Kidney capillary endothelial cell (primary cell): ENCODE data around the gene MYBPHL.
"Not testable (repeated sequence)": the region's sequence is repeated elsewhere in the genome, so short reads cannot be mapped to it uniquely, and the experiment has no call there.

Experiments used
- DNase-seq: peaks from one replicate; pipeline ENCODE4 v3.0.0-alpha.2; 2018; ENCODE audit warnings: low spot score

MYBPHL gene

DNA sequence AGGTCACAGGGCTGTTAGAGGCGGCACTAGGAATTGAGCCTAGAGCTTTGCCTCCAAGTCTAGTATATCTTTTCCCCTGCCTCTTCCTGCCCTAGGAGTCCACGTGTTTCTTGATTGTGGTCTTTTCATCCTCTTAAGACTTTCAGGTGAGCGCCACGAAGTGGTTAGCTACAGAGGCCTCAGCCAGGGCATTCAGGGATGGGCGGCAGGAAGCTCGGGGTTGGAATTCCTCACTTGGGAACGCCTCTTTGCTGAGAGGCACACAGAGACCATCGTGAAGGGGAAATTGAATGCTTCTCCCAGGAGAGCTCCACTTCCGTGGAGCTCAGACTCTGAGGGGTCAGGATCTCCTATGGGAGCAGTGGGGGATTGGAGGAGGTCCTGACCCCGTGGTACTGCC, 820 bp downstream of the MYBPHL start:
- not testable (repeated sequence) for DNase-seq

- DNase-seq = no peak
Measured at GRCh38 chr1:109304226-109304920, 2.4 kb downstream of the MYBPHL start.

GRCh38 chr1:109301874-109302273, 4.9 kb downstream of the MYBPHL start:
- no peak for DNase-seq

DNA sequence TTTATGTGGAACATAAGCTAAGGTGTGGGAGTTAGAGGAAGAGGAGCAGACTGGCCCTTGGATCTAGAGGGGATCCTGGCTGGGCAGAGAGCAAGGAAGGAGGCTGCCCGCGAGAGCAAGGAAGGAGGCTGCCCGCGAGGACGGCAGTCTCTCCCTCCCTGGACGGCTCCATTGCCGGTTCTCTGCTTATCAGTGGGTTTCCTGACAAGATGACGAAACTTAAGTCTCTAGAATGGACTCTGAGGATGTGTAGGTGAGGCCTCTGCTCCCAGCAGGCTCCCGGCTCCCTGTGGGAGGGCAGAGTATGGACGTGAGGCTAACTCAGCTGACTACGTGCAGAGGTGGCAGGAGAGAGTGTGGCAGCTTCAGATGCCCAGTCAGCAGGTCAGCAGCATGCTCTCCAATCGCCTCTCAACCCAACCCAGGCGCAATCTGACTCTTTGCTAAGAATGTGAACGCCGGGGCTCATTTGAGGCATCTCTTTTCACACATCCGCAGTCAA, 6.1 kb downstream of the MYBPHL start:
- no peak for DNase-seq

DNA sequence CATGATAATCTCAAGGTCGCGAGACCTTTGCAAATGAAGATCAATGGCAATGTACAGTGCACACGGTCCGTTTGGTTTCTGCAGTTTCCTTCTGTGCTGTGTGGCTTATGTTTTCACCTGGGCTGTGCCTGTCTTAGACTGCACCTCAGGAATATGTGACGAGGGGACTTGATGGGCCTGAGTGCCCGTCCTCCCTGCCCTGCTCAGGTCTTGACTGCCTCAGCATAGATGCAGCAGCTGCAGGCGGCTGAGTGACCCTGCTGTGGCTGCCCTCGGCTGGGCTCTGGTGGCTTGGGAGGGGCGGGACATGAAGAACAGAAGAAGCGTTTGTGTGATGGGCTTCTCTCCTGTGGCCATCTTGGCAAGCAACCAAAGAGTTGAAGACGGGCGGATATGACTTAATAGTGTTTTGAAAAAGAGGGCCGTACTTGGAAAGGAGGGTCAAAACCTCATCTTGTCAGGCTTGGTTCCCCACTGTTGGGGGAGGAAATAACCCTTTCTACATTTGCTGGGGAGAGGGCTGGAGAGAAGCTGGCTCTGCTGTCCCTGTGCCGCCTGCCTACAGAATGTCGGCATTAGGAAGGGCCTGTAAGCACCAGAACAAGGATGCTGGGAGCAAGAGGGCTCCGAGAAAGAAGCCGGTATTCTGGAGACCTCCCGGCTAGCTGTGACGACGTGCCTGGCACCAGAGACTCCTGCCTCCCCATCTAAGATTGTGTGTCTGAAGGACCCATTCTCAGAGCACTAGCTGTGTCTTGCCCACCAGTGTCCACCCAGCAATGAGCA, 7.1 kb downstream of the MYBPHL start:
- peak; percentile 28 for DNase-seq

- peak; percentile 36 for DNase-seq
Measured at GRCh38 chr1:109298666-109299557, 7.9 kb downstream of the MYBPHL start.

GRCh38 chr1:109296782-109297181, 10.0 kb downstream of the MYBPHL start:
- DNase-seq = no peak

DNA sequence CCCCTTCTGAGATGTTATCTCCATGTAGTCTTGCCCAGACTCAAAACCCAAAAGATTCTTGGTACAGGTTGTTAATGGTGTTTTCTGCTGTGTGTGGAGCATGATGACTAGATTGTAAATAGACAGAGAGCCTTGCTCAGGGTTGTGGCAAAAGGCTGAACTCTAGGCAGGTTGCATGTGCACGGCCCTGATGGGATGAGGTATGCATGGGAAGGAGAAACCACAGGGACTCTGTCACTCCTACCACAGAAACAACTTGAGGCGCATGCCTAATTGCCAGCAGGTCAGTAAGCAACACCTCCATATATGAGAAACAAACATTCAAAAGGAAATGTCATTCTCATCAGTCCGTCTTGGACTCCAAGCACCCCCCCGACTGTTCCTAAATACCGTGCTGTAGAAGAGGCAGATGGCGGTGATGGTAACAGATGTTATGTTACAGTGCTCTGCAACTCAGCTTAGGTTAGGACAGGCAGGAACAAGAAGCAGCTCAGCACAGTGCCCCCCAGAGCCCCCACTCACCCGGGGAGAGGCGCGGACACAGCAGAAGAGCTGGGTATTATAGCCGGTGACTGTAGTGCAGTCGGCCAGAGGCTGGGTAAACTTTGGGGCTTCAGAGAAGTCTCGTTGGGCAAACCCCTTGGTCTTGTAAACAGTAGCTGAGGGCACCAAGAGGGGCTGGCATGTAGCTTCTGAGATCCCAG, 10.9 kb downstream of the MYBPHL start:
- DNase-seq = no peak

GRCh38 chr1:109294481-109294880, 12.3 kb downstream of the MYBPHL start:
- DNase-seq = no peak

DNA sequence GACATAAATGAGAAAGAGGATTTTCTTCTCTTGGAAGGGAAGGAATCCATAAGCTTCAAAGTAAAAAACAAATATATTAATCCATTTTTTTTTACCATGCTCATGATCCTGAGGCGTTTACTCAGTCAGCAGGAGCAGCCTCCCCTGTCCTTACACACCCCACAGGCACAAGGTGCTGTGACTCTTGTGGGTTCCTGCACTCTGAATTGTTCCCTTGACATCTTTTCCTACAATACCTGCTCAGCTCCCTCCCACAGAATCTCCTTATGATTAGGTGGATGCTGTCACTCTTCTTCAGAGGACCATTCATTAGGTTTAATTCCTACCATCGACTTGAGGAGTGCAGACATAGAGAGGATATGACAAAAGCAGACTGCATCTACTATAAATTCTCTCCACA, 13.8 kb downstream of the MYBPHL start:
- DNase-seq = no peak

GRCh38 chr1:109292364-109292763, 14.4 kb downstream of the MYBPHL start:
- no peak for DNase-seq

DNA sequence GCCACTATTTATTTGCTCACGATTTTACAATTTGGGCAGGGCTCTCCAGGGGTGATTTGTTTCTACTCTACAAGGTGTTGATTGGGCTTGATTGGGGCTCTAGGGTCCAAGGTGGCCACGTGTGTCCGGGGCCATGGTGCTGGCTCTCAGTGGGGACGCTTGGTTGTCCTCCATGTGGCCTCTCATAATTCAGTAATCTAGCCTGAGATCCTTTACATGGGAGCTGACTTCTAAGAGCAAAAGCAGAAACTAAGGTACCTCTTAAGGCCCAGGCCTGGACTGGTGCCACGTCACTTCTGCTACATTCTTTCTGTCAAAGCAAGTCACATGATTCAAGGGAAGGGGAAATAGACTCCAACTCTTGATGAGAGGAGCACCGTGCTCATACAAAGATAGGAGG, 15.8 kb downstream of the MYBPHL start:
- DNase-seq = no peak

DNA sequence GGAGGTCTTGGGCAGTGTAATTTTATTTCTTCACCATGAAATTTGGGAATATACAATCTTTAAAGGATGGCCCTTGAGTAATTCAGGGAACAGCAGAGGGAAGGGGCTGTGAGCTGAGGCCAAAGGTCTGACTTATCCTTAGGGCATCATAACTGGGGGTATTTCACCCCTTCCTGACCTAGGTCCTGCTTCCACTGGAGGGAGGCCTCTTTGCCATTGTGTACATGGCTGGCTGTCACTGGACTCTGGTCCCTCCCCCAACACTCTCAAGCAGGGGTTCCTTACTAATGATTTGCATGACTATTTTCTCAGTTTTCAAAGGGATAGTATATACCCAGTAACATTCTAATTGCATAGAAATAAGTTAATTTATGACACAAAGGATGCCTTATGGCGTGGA, 16.7 kb downstream of the MYBPHL start:
- DNase-seq = no peak

- not testable (repeated sequence) for DNase-seq
Measured at GRCh38 chr1:109286762-109287161, 20.0 kb downstream of the MYBPHL start.

DNA sequence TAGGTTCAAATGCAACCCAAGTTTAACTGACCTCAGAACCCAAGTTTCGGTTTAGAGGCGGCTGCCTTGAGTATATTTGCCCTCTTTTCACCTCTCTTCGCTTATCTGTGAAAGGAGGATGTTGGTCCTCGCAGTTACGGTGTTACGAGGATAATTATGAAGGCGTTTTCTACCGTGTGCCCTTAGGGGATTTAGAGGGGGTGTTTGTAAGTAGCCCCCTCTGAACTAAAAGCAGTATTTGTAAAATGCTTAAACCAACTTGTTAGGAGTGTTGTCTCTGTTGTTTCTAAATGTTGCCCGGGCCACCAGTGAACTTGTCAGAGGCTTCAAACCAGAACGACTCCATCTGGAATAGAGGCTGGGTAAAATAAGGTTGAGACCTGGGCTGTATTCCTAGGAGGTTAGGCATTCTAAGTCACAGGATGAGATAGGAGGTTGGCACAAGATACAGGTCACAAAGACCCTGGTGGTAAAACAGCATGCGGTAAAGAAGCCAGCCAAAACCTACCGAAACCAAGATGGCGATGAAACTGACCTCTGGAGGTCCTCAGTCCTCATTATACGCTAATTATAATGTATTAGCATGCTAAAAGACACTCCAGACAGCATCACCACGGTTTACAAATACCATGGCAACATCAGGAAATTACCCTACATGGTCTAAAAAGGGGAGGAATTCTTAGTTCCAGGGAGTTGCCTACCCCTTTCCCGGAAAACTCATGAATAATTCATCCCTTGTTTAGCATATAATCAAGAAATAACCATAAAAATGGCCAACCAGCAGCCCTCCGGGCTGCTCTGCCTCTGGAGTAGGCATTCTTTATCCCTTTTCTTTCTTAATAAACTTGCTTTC, 22.8 kb downstream of the MYBPHL start:
- no peak for DNase-seq

DNA sequence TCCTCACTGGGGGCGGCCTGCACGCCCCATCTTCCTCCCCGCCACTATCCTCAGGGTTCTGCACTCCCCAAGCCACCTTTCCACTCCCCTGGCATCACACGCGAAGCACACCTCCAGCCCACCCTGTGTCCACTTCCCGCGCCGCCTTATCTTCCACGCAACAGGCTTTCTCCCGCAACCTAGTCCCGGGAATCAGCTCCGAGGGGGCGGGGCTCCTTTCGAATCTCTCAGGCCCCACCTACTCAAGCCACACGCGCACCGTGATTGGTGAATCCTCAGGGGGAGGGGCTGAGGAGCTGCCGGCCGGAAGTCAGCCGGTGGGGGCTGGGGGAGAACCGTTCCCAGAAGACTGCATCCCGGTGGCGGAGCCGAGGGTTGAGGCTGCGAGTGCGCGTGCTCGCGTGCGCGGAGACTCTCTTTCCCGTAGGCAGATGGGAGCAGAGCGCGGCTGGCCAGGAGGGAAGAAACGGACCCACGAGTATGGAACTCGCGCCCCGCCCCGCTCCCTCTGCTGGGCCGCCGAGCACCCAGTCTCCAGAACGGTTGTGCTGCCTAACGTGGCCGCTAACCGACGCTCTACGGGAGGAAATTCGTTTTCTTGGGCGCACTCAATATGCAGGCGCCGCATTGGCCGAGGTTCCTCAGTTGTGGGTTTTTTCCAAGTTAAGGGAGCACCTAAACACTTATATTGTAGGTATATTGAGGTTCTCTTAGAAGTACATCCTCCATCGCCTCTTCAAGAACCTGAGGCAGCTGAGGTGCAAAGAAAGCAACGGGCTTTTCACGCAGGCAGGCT, 23.7 kb downstream of the MYBPHL start, which contains the start of gene PSRC1:
TSS of gene PSRC1 (minus strand) at position 194 of the 796 bp plus-strand sequence.
- peak; percentile 88 for DNase-seq

DNA sequence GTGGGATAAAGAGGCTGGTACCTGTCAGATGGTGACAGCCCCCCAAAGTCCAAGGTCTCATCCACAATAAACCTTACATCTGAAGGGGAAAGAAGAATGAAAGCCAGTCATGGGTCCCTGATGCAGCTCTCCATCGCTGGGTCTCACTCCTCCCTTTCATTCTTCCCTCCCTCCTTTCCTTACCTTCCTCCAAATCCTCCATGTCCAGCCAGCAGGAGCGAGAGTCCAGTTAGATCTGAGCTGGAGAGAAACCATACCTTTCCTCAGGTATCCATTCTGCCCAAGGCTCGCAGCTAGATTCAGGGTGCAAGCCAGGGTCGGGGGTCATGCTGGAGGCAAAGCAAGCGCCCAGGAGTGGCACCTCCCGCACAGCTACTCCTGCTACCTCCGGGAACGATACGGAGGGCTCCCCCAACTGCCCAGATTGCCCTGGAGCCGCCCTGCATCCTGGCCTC, 24.3 kb downstream of the MYBPHL start:
- no peak for DNase-seq

DNA sequence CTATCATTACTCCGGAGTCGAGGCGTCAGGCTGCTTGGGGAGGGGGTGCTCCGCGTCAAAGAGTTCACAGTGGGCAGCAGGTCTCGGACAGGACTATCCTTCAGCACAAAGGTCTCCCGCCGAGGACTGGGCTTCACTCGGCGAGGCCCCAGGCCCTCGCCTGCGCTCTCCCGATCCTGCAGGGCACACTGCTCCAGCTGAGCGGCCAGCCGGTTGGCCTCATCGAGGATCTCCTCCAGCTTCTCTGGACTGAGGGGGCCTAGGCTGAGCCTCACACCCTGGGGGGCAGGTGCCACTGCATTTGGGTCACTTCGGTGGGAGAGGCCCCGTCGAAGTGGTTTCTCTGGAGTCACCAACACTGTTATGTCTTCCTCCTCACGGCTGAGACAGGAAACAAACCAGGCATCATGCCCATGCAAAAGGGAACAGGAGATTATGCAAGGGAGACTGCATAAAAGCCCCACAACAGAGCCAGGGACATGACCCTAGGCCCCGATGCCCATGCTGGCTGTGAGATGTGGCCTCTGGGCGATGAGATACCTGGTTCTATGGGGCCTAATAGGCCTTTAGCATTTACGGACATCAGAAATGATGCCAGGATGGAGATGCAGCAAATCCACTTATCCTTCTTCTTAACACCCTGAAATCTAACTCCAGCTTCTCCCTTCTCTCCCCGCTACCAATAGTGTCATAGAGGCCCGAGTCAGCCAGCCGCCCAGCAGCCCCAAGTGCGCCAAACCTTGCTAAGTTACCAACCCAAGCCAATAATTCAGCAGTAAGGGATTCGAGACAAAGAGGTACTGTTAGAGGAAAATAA, 24.9 kb downstream of the MYBPHL start:
- no peak for DNase-seq

GRCh38 chr1:109280862-109281261, 25.9 kb downstream of the MYBPHL start:
- no peak for DNase-seq
